GM21515 (cell line): ENCODE data around the gene NUCB1.

ENCODE experiments used
- ATAC-seq: cut with Tn5 transposase; IDR thresholded peaks from one replicate; pipeline ENCODE4 v1.9.1; 2021; ENCODE audit not compliant: unreplicated experiment

The NUCB1 gene

GRCh38 chr19:48961673-48962028, 61.5 kb downstream of the NUCB1 start:
- ATAC-seq: no peak

- ATAC-seq: no peak
These were observed 62.1 kb downstream of the NUCB1 start for GRCh38 chr19:48962029-48962848.

- no peak for ATAC-seq
These were observed 62.7 kb downstream of the NUCB1 start for GRCh38 chr19:48962849-48963165.

GRCh38 chr19:48963371-48964204, 63.5 kb downstream of the NUCB1 start:
- ATAC-seq: peak; percentile 24

- no peak for ATAC-seq
These were observed 64.3 kb downstream of the NUCB1 start for GRCh38 chr19:48964205-48965039.

- ATAC-seq: peak; percentile 50
These were observed 65.1 kb downstream of the NUCB1 start, which contains the start of gene FTL for GRCh38 chr19:48965040-48965805. Gene FTL (plus strand): TSS chr19:48965309. CDS start chr19:48965508, 199 bp downstream.

- ATAC-seq: no peak
These were observed 65.9 kb downstream of the NUCB1 start for GRCh38 chr19:48965806-48966540.

GRCh38 chr19:48966541-48967345, 66.6 kb downstream of the NUCB1 start:
- no peak for ATAC-seq

- ATAC-seq: no peak
These were observed 67.5 kb downstream of the NUCB1 start for GRCh38 chr19:48967346-48968178.

- ATAC-seq: no peak
These were observed 68.1 kb downstream of the NUCB1 start for GRCh38 chr19:48968179-48968661.

GRCh38 chr19:48968813-48969218, 68.7 kb downstream of the NUCB1 start:
- no peak for ATAC-seq

GRCh38 chr19:48969276-48970138, 69.4 kb downstream of the NUCB1 start:
- no peak for ATAC-seq

- no peak for ATAC-seq
These were observed 70.1 kb downstream of the NUCB1 start for GRCh38 chr19:48970139-48970766.

GRCh38 chr19:48970923-48971395, 70.8 kb downstream of the NUCB1 start:
- no peak for ATAC-seq
